ENCODE data around the gene PRMT2.
"Not testable (repeated sequence)": the region's sequence is repeated elsewhere in the genome, so short reads cannot be mapped to it uniquely, and the experiment has no call there.

The PRMT2 gene

DNA sequence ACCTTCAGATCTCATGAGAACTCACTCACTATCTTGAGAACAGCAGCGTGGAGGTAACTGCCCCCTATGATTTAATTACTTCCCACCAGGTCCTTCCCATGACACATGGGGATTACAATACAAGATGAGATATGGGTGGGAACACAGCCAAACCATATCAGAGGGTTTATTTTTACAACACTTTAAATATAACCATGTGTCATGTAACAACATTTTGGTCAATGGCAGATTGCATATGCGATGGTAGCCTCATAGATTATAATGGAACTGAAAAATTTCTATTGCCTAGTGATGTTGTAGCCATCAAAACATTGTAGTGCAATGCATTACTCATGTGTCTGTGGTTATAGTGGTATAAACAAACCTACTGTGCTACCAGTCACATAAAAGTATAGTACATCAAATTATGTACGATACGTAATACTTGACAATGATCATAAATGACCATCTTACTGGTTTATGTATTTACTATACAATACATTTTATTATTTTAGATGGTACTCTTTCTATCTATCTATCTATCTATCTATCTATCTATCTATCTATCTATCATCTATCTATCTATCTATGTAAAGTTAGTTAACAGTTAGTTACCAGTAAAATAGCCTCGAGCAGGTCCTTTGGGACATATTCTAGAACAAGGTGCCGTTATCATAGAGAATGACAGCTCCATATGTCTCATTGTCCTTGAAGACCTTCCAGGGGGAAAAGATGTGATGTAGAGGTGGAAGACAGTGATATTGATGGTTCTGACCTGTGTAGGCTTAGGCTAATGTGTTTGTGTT, 18.0 kb upstream of the PRMT2 start:
- DNase-seq (ENCODE audit: low read depth in 2 of 2) = no peak

DNA sequence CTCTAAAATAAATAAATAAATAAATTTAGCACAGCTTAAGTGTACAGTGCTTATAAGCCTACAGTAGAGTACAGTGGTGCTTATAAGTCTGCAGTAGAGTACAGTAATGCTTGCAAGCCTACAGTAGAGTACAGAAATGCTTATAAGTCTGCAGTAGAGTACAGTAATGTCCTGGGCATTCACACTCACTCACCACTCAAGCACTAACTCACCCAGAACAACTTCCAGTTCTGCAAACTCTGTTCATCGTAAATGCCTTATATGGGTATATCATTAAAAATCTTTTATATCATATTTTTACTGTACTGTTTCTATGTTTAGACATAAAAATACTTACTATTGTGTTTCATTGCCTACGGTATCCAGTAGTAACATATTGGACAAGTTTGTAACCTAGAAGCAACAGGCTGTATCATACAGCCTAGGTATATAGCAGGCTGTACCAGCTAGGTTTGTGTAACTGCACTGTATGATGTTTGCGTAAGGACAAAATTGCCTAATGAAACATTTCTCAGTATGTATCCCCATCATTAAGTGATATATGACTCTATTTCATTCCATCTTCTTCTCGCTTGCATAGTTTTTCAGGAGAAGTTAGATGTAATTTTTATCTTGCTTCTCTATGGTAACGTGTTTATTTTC, 16.6 kb upstream of the PRMT2 start:
- no peak for DNase-seq (ENCODE audit: low read depth in 2 of 2)

DNA sequence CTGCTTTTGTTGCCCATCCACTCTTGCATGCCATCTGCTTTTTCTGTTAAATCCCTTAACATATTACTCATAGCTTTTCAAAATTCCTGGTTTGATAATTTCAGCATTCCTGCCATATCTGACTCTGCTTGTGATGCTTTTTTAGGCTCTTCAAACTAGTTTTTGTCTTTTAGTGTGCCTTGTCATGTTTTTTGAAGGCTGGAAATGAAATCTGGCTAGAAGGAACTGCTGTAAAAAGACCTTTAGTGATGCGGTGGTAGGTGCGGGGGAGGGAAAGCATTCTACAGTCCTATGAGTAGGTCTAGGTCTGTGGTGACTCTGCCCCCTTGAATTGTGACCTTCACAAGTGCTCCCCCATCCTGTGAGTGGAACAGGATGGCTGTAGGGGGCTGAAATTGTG, 15.6 kb upstream of the PRMT2 start:
- DNase-seq (ENCODE audit: low read depth in 2 of 2) = no peak

- no peak for DNase-seq (ENCODE audit: low read depth in 2 of 2)
Measured at GRCh38 chr21:46620846-46621245, 14.6 kb upstream of the PRMT2 start.

DNA sequence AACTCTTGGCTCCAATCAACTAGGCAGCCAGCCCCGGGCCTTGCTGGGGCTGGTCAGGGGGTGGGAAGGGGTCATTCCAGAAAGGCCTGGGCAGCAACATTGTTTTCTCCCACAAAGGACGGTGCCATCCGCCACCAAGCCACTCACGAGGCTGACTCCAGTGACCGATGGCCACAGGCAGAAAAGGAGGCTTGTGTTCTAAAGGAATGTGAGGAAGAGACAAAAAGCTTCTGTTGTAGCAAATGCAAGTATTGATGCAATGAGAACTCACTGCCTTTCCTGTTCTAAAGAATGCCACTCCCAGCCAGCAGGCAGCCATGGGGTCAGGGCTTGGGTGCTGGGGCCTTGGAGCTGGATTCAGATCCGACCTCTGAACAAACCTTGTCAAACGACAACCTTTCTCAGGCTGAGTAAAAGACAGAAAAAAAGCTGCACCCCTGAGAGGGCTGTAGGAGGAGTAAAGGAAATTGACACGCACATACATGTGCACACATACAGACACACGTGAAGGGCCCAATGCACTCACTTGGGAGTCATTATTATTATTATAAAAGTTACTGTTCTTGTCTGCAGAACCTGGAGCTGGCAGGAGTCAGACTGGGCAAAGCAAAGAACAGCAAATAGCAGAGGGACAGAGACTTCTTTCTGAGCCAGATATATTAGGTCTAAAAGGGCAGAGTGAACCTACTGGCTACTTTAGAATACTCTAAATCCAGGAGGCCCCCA, 13.9 kb upstream of the PRMT2 start:
- DNase-seq (ENCODE audit: low read depth in 2 of 2) = no peak

DNA sequence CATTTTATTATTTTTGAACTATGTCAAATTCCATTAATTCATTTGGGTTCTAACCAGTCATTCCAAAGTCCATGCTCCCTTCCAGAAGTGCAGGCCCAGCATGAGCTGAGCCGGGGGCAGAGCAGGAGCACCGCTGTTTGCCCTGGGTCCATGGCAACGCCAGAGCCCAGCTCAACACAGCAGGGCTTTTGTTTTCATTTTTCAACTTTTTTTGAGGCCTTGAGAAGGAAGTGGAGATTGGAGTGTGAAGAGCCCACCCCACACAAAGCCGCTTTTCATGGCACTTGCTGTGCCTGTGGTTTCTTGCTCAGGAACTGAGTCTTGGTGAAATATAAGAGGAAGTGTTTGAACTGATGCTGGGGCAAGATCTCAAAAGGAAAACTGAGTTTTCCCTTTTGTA, 13.2 kb upstream of the PRMT2 start:
- DNase-seq (ENCODE audit: low read depth in 2 of 2) = no peak

- DNase-seq (ENCODE audit: low read depth in 2 of 2) = no peak
Measured at GRCh38 chr21:46624050-46624449, 11.4 kb upstream of the PRMT2 start.

DNA sequence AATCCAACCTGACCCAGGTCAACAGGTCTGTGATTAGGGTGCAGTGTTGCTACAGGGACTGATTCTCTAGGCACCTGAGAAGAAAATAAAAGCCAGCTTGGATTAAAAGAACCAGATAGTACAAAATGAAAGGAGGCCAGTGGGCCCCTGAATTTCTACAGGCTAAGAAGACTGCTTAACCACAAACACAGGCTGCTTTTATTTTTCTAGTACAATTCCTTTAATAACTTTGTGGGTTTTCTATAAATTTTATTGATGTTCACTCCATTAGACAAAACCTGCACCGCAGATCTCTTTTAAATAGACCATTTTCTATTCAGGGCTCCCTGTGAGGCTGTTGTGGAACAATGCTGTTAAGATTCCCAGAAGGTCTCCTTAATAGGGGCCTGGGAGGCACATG, 9.7 kb upstream of the PRMT2 start:
- DNase-seq (ENCODE audit: low read depth in 2 of 2) = no peak

- no peak for DNase-seq (ENCODE audit: low read depth in 2 of 2)
Measured at GRCh38 chr21:46626536-46626935, 8.9 kb upstream of the PRMT2 start.

DNA sequence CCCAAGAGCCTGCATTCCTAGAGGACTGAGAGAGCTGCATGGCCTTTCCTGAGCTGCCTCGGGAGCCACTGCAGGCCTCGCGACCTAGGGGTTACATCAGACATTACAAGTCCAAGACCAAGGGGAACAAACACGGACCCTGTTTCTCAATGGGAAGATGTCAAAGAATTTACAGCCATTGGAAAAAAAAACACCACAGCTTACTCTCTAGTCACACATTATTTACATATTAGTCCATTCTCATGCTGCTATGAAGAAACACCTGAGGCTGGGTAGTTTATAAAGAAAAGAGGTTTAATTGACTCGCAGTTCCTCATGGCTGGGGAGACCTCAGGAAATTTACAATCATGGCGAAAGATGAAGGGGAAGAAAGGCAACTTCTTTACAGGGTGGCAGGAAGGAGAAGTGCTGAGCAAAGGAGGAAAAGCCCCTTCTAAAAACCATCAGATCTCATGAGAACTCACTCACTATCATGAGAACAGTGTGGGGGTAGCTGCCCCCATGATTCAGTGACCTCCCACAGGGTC, 8.4 kb upstream of the PRMT2 start:
- no peak for DNase-seq (ENCODE audit: low read depth in 2 of 2)

DNA sequence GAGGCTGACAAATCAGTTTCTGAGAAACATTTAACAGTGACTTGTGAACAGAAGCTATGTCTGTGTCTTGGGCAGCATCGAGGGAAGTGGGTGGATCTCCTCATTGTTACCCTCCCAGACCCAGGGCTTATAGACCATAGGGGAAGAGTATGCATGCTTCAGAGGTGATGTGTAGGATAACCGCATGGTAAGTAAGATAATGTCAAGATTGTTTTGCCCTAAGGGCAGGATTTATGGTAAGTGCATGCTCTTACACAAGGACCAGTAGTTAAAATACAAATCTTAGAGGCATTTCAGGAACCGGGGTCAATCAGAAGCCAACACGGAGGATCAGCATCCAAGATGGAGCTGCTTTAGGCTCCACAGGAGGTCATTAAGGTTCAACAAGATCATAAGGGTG, 7.7 kb upstream of the PRMT2 start:
- DNase-seq (ENCODE audit: low read depth in 2 of 2) = no peak

DNA sequence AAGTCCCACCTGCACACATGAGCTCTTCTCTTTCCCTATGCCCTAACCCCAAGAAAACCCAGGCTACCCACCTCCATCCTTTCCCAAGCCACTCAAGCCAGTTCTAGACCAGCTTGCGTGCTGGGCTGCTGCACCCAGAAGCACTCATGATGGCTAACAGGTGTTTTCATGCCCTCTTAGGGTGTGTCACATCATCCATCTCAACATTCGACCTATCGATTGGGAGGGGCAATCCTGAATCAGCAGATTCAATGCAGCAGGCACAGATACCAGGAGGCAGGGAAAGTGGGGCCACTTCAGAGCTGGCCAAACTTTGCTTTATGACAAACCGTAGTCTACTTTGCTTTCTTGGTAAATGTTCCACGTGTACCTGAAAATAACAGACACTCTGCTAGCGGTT, 6.6 kb upstream of the PRMT2 start:
- no peak for DNase-seq (ENCODE audit: low read depth in 2 of 2)

GRCh38 chr21:46630915-46631314, 4.6 kb upstream of the PRMT2 start:
- not testable (repeated sequence) for DNase-seq (ENCODE audit: low read depth in 2 of 2)

DNA sequence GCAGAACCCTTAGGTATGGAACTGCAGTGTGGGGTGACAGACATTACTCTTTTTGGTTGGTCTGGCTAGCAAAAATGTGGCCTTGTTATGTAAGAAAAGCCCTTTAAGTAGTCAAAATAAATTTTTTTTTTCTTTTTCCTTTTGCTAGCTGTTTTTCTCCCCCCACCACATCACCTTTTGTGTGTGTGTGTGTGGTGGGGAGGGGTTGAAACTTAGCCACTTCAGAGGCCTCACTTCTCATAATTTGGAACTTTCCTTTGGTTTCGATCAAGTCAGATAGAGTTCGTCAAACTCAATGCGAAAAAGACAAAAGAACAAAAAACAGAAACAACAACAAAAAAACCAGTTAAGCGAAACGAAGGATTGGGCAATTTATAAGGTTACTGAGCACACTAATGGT, 1.9 kb upstream of the PRMT2 start:
- DNase-seq (ENCODE audit: low read depth in 2 of 2) = no peak

- no peak for DNase-seq (ENCODE audit: low read depth in 2 of 2)
Measured at GRCh38 chr21:46634427-46634826, 1.0 kb upstream of the PRMT2 start.

GRCh38 chr21:46634966-46635323, 529 bp upstream of the PRMT2 start:
- no peak for DNase-seq (ENCODE audit: low read depth in 2 of 2)

DNA sequence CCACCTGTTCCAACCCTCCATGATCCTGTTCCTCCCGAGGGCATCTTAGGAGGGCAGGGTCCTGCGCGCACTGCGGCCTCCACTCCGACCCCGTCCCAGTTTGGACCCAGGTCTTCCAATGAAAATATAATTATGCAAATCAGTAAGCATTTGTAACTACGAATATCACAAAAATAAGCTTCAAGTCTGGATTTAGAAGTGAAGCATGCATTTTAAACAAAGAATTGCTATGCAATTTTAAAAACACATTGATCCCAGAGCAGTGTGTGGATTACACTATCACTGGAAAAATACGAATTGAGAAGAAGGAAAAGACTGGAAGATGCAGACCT, 673 bp downstream of the PRMT2 start:
- DNase-seq (ENCODE audit: low read depth in 2 of 2) = no peak

DNA sequence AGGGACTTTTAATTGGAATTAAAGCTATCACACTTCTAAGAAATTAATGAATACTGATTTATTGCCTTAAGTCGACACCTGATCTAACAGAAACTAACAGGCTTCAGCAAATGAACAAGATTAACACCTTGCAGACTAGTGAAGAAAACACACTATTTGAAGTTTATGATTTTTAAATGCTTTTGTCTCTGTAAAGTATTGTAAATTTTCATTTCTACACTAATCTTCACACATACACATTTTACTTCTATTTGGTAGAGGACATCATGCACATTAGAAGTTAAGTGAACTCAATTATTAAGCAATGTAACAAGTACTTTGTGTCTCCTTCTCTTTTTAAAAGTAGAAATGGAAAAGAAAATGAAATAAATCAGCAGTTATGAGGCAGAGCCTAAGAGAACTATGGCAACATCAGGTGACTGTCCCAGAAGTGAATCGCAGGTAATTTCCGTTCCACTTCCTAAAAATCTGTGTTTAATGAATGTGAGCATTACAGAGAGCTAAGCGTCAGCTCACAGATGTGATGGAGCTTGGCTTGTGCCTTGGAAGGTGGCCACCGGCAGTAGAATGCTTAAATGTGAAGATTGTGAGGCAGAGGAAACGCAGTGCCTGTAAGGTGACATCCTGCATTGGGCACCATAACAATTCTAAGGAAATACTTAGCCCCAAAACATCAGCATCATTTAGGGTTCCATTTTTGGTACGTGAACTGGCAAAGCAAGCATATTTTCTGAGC, 1.2 kb downstream of the PRMT2 start:
- no peak for DNase-seq (ENCODE audit: low read depth in 2 of 2)

DNA sequence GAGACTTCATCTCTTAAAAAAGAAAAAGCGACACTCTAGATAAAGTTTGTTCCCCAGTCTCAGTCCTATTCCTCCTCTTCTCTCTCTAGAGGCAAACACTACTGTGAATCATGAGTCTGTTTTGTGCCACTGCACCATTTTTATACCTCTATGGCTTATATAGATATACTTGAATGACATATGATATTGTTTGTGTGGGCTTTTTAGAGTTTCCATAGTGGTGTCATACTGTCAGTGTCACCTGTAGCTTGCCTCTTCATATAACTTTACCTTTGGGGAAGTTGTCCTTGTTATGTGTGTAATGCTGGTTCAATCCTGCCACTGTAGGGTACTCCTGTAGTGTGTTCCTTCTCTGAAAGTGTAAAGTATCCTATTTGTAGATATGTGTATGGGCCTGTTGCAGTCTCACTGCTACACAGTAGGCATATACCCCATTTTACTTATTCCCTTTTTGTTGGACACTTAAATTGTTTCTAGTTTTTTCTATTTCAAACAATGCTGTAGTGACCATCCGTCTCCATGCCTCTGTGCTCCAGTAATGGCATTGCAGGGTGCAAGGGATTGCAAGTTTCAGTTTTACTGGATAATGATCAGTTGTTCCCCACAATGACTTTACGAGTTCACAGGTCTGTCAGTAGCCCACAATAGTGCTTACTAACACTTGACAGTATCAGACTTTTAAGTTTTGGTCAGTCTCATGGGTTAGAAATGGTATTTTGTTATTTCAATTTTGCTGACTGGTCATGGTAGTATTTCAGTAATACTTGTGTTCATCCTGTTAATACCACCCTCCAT, 2.7 kb downstream of the PRMT2 start:
- DNase-seq (ENCODE audit: low read depth in 2 of 2) = no peak

GRCh38 chr21:46639489-46640386, 4.3 kb downstream of the PRMT2 start:
- DNase-seq (ENCODE audit: low read depth in 2 of 2) = no peak

Data from stimulated activated CD4-positive, alpha-beta T cell treated with anti-CD3 and anti-CD28 coated beads, Interleukin-1b, Interleukin-23, amount 100 ng/mL, for 4 hours (primary cell).